ENCODE results near the gene DOCK9.

The DOCK9 gene

GRCh38 chr13:98751861-98752466 lies 225.9 kb downstream of the DOCK9 start:
- TF ChIP-seq, protein P1, sequence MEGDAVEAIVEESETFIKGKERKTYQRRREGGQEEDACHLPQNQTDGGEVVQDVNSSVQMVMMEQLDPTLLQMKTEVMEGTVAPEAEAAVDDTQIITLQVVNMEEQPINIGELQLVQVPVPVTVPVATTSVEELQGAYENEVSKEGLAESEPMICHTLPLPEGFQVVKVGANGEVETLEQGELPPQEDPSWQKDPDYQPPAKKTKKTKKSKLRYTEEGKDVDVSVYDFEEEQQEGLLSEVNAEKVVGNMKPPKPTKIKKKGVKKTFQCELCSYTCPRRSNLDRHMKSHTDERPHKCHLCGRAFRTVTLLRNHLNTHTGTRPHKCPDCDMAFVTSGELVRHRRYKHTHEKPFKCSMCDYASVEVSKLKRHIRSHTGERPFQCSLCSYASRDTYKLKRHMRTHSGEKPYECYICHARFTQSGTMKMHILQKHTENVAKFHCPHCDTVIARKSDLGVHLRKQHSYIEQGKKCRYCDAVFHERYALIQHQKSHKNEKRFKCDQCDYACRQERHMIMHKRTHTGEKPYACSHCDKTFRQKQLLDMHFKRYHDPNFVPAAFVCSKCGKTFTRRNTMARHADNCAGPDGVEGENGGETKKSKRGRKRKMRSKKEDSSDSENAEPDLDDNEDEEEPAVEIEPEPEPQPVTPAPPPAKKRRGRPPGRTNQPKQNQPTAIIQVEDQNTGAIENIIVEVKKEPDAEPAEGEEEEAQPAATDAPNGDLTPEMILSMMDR (conservative IDR thresholded peaks at IDR 0.05) = no peak
- H3K27ac ChIP-seq = peak overlapping the region; percentile 28; the same call in 1 of the 2 replicates

GRCh38 chr13:98751367-98751782 lies 226.5 kb downstream of the DOCK9 start:
- H3K27ac ChIP-seq = no peak overlapping the region
- TF ChIP-seq, protein P1 (conservative IDR thresholded peaks at IDR 0.05) = no peak

- H3K27ac ChIP-seq = no peak overlapping the region
- TF ChIP-seq, protein P1 (conservative IDR thresholded peaks at IDR 0.05) = no peak
These were observed 228.4 kb downstream of the DOCK9 start for GRCh38 chr13:98749501-98749900.

- H3K27ac ChIP-seq = no peak overlapping the region
- TF ChIP-seq, protein P1 (conservative IDR thresholded peaks at IDR 0.05) = no peak
These were observed 230.9 kb downstream of the DOCK9 start for GRCh38 chr13:98746968-98747367.

Data from VCaP (cell line).